ENCODE data around the gene PPARA. TPM values are rescaled to one million over a fixed set of nuclear protein-coding genes. Genes with fewer than 3 reads are reported as not detected.

Gene PPARA
- total RNA-seq, 1 donor from 2014 or later: 1.8 TPM

- TF ChIP-seq CTCF (IDR thresholded peaks at IDR 0.05; ENCODE audit: partially characterized antibody, unreplicated experiment): no peak
- no peak overlapping the region for H3K4me3 Mint-ChIP-seq (ENCODE audit: unreplicated experiment)
- H3K9me3 Mint-ChIP-seq (ENCODE audit: unreplicated experiment): peaks cover 8% of the 10 kb centered on the region
- H3K36me3 Mint-ChIP-seq (ENCODE audit: unreplicated experiment): no peaks in the 10 kb centered on the region
- peaks cover 5% of the 10 kb centered on the region for H3K4me1 Mint-ChIP-seq (ENCODE audit: low read depth, unreplicated experiment)
- H3K27me3 Mint-ChIP-seq (ENCODE audit: unreplicated experiment): peaks cover 5% of the 10 kb centered on the region
- H3K27ac Mint-ChIP-seq (ENCODE audit: unreplicated experiment): no peak overlapping the region
- DNase-seq: no peak
Measured at GRCh38 chr22:46229701-46230100, 79.4 kb downstream of the PPARA start.

GRCh38 chr22:46230262-46230901, 80.1 kb downstream of the PPARA start:
- H3K27ac Mint-ChIP-seq (ENCODE audit: unreplicated experiment): no peak overlapping the region
- peaks cover 7% of the 10 kb centered on the region for H3K4me1 Mint-ChIP-seq (ENCODE audit: low read depth, unreplicated experiment)
- no peaks in the 10 kb centered on the region for H3K36me3 Mint-ChIP-seq (ENCODE audit: unreplicated experiment)
- H3K9me3 Mint-ChIP-seq (ENCODE audit: unreplicated experiment): peaks cover 8% of the 10 kb centered on the region
- no peak for DNase-seq
- H3K27me3 Mint-ChIP-seq (ENCODE audit: unreplicated experiment): peaks cover 5% of the 10 kb centered on the region
- H3K4me3 Mint-ChIP-seq (ENCODE audit: unreplicated experiment): no peak overlapping the region
- no peak for TF ChIP-seq CTCF (IDR thresholded peaks at IDR 0.05; ENCODE audit: partially characterized antibody, unreplicated experiment)

GRCh38 chr22:46233231-46233630, 82.9 kb downstream of the PPARA start:
- peaks cover 4% of the 10 kb centered on the region for H3K9me3 Mint-ChIP-seq (ENCODE audit: unreplicated experiment)
- H3K27ac Mint-ChIP-seq (ENCODE audit: unreplicated experiment): peak overlapping the region; percentile 33
- H3K4me1 Mint-ChIP-seq (ENCODE audit: low read depth, unreplicated experiment): peaks cover 7% of the 10 kb centered on the region
- peaks cover 4% of the 10 kb centered on the region for H3K36me3 Mint-ChIP-seq (ENCODE audit: unreplicated experiment)
- H3K27me3 Mint-ChIP-seq (ENCODE audit: unreplicated experiment): no peaks in the 10 kb centered on the region
- H3K4me3 Mint-ChIP-seq (ENCODE audit: unreplicated experiment): no peak overlapping the region
- peak; percentile 55 for DNase-seq
- TF ChIP-seq CTCF (IDR thresholded peaks at IDR 0.05; ENCODE audit: partially characterized antibody, unreplicated experiment): no peak

GRCh38 chr22:46234969-46235368, 84.6 kb downstream of the PPARA start:
- Mint-ChIP-seq H3K4me1 (ENCODE audit: low read depth, unreplicated experiment) (peaks cover 7% of the 10 kb centered on the region), H3K27ac (ENCODE audit: unreplicated experiment) (no peak overlapping the region), H3K36me3 (ENCODE audit: unreplicated experiment) (peaks cover 4% of the 10 kb centered on the region), H3K4me3 (ENCODE audit: unreplicated experiment) (no peak overlapping the region), H3K9me3 (ENCODE audit: unreplicated experiment) (peaks cover 4% of the 10 kb centered on the region), H3K27me3 (ENCODE audit: unreplicated experiment) (no peaks in the 10 kb centered on the region)
- TF ChIP-seq CTCF (IDR thresholded peaks at IDR 0.05; ENCODE audit: partially characterized antibody, unreplicated experiment): no peak
- DNase-seq: no peak

- H3K36me3 Mint-ChIP-seq (ENCODE audit: unreplicated experiment): peaks cover 4% of the 10 kb centered on the region
- H3K4me3 Mint-ChIP-seq (ENCODE audit: unreplicated experiment): no peak overlapping the region
- no peak for TF ChIP-seq CTCF (IDR thresholded peaks at IDR 0.05; ENCODE audit: partially characterized antibody, unreplicated experiment)
- no peak overlapping the region for H3K27ac Mint-ChIP-seq (ENCODE audit: unreplicated experiment)
- H3K27me3 Mint-ChIP-seq (ENCODE audit: unreplicated experiment): no peaks in the 10 kb centered on the region
- no peak for DNase-seq
- peaks cover 7% of the 10 kb centered on the region for H3K9me3 Mint-ChIP-seq (ENCODE audit: unreplicated experiment)
- H3K4me1 Mint-ChIP-seq (ENCODE audit: low read depth, unreplicated experiment): peaks cover 7% of the 10 kb centered on the region
Measured at GRCh38 chr22:46237453-46238124, 87.3 kb downstream of the PPARA start.
